Activated T-cell treated with anti-CD3 and anti-CD28 coated beads for 4 hours (primary cell): ENCODE data around the gene KRTAP4-2.
"Not testable (repeated sequence)": the region's sequence is repeated elsewhere in the genome, so short reads cannot be mapped to it uniquely, and the experiment has no call there.

Experiments
- DNase-seq: peaks from one replicate; pipeline ENCODE4 v3.0.0-alpha.2; 2020

The KRTAP4-2 gene

GRCh38 chr17:41160190-41160589 lies 17.8 kb downstream of the KRTAP4-2 start:
- DNase-seq = not testable (repeated sequence)

GRCh38 chr17:41153856-41154255 lies 24.2 kb downstream of the KRTAP4-2 start:
- DNase-seq = no peak

- DNase-seq = no peak
Measured at GRCh38 chr17:41151525-41151924, 26.5 kb downstream of the KRTAP4-2 start.

- no peak for DNase-seq
Measured at GRCh38 chr17:41150026-41150425, 28.0 kb downstream of the KRTAP4-2 start.

- no peak for DNase-seq
Measured at GRCh38 chr17:41149652-41149985, 28.4 kb downstream of the KRTAP4-2 start, which contains the start of gene KRTAP4-5. KRTAP4-5 (minus strand) TSS chr17:41149825; CDS start chr17:41149767, 58 bp downstream.

GRCh38 chr17:41148971-41149651 lies 28.9 kb downstream of the KRTAP4-2 start:
- not testable (repeated sequence) for DNase-seq

GRCh38 chr17:41147531-41148204 lies 30.4 kb downstream of the KRTAP4-2 start:
- no peak for DNase-seq

GRCh38 chr17:41145261-41145660 lies 32.8 kb downstream of the KRTAP4-2 start:
- DNase-seq = no peak

- DNase-seq = no peak
Measured at GRCh38 chr17:41144846-41145245, 33.2 kb downstream of the KRTAP4-2 start.

- DNase-seq = no peak
Measured at GRCh38 chr17:41141361-41141760, 36.7 kb downstream of the KRTAP4-2 start.

GRCh38 chr17:41140360-41141131 lies 37.5 kb downstream of the KRTAP4-2 start, which contains the start of gene KRTAP4-6:
KRTAP4-6 (minus strand) TSS chr17:41140544; CDS start chr17:41140487, 57 bp downstream.
- DNase-seq = no peak

GRCh38 chr17:41139865-41140264 lies 38.2 kb downstream of the KRTAP4-2 start:
- not testable (repeated sequence) for DNase-seq

GRCh38 chr17:41133880-41134735 lies 43.9 kb downstream of the KRTAP4-2 start:
- no peak for DNase-seq

GRCh38 chr17:41131979-41132378 lies 46.0 kb downstream of the KRTAP4-2 start:
- no peak for DNase-seq
